PFSK-1 (cell line): ENCODE measurements around the gene CAPN9.

Source experiments
- FOXP2 ChIP-seq: optimal IDR thresholded peaks from 2 replicates; pipeline ENCODE3; 2011; ENCODE audit warnings: borderline replicate concordance, control low read depth, inconsistent platforms; ENCODE audit not compliant: insufficient read depth; ENCODE audit errors: extremely low read length, extremely low read depth
- POLR2AphosphoS5 ChIP-seq: IDR thresholded peaks from 2 replicates; pipeline ENCODE4 v1.6.1; 2012; ENCODE audit warnings: low read depth, mild to moderate bottlenecking, control low read depth, low read length, moderate library complexity
- SIN3A ChIP-seq: IDR thresholded peaks from 2 replicates; pipeline ENCODE4 v1.6.1; 2012; ENCODE audit warnings: mild to moderate bottlenecking, low read length, moderate library complexity, borderline replicate concordance; ENCODE audit not compliant: insufficient read depth
- TAF1 ChIP-seq: IDR thresholded peaks from 2 replicates; pipeline ENCODE4 v1.6.1; 2012; ENCODE audit warnings: low read length, control low read depth, borderline replicate concordance; ENCODE audit not compliant: insufficient read depth
- TF ChIP-seq, protein P1 (sequence below), 2 experiments: IDR thresholded peaks; 2 replicates each; pipeline versions ENCODE4 v1.6.1 to v1.8.0; 2011 to 2012; ENCODE audit warnings: low read depth in 2 of 2, low read length in 2 of 2, control low read depth in 1 of 2, inconsistent platforms in 1 of 2, mild to moderate bottlenecking in 1 of 2, moderate library complexity in 1 of 2; ENCODE audit not compliant: insufficient read depth in 1 of 2

Gene CAPN9

DNA sequence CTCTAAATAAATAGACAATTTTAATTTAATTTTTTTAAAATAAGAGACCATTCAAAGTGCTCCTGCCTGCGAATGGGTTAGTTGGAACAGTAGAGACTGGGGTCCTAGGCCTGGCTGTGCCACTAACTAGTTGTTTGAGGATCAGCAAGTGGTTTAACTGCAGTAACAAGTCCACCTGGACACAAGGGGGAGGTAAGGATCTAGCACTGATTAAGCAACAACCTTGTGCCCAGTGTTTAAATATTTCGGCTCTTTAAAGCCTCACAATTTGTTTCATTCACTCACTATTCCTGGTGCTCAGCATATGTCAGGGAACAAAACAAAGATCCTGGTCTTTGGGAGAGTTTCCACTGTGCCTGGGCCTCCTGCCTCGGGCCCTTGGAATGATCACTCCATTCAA is 31.7 kb upstream of the CAPN9 start:
- TF ChIP-seq POLR2AphosphoS5, result no peak
- TF ChIP-seq TAF1, result no peak
- TF ChIP-seq, protein P1, sequence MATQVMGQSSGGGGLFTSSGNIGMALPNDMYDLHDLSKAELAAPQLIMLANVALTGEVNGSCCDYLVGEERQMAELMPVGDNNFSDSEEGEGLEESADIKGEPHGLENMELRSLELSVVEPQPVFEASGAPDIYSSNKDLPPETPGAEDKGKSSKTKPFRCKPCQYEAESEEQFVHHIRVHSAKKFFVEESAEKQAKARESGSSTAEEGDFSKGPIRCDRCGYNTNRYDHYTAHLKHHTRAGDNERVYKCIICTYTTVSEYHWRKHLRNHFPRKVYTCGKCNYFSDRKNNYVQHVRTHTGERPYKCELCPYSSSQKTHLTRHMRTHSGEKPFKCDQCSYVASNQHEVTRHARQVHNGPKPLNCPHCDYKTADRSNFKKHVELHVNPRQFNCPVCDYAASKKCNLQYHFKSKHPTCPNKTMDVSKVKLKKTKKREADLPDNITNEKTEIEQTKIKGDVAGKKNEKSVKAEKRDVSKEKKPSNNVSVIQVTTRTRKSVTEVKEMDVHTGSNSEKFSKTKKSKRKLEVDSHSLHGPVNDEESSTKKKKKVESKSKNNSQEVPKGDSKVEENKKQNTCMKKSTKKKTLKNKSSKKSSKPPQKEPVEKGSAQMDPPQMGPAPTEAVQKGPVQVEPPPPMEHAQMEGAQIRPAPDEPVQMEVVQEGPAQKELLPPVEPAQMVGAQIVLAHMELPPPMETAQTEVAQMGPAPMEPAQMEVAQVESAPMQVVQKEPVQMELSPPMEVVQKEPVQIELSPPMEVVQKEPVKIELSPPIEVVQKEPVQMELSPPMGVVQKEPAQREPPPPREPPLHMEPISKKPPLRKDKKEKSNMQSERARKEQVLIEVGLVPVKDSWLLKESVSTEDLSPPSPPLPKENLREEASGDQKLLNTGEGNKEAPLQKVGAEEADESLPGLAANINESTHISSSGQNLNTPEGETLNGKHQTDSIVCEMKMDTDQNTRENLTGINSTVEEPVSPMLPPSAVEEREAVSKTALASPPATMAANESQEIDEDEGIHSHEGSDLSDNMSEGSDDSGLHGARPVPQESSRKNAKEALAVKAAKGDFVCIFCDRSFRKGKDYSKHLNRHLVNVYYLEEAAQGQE (IDR thresholded peaks at IDR 0.05; ENCODE audit: insufficient read depth in 1 of 2, low read depth in 2 of 2, low read length in 2 of 2), result no peak
- no peak for TF ChIP-seq FOXP2
- TF ChIP-seq SIN3A, result no peak

DNA sequence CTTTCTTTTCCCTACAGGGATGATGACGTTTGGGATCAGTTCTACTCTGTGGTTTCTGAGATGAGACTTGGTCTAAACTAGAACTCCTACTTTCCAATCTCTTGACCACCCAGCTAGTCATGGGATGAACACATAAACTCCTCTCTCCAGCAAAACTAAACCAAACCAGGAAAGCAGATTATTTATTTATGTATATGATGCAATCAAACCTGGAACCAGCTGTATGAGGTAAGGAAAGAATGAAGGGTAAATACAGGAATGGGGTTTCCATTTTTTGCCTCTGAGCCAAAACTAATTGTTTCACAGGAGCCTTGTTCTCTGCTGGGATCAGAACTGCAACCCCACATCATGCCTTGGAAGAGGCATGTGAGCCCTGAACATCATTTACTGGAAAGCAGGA is 29.9 kb upstream of the CAPN9 start:
- TF ChIP-seq, protein P1 (IDR thresholded peaks at IDR 0.05; ENCODE audit: insufficient read depth in 1 of 2, low read depth in 2 of 2, low read length in 2 of 2), result no peak
- TF ChIP-seq FOXP2 (no peak), TAF1 (no peak), SIN3A (no peak)

DNA sequence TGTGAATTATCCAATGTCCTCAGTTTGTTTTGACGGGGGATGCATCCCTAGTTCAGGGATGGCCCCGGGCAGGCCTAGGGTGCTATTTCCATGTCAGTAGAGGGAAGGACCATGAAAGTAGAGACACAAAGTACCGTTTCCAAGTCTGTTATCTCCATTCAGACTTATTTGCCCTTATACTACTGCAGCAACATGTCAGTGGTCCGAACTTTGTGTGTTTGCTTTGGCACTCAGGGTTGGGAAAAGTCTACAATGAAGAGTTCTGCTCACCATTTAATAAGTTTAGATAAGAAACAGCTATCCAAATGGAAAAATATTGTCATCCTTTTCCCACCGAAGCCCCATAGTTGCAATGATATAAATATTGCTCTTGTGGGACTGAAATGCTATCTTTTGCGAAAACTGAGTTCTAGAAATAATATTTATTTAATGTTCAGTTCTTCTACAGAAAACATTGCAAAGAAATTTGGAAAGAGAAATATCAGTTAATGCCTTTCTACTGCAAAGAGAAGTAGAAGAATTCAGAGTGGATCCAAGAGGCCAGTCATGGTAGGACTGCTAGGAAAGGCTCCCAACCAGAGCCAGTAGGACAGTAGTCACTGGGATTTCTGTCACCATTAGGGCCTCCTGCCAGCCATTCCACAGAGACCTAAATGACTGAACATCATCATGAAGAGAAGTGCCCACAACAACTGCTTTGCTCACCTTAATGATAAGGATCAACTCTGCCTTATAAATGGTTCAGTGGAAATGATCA is 21.8 kb upstream of the CAPN9 start:
- TF ChIP-seq TAF1 (no peak), POLR2AphosphoS5 (no peak), FOXP2 (no peak), SIN3A (no peak)
- TF ChIP-seq, protein P1 (IDR thresholded peaks at IDR 0.05; ENCODE audit: insufficient read depth in 1 of 2, low read depth in 2 of 2, low read length in 2 of 2), result no peak

DNA sequence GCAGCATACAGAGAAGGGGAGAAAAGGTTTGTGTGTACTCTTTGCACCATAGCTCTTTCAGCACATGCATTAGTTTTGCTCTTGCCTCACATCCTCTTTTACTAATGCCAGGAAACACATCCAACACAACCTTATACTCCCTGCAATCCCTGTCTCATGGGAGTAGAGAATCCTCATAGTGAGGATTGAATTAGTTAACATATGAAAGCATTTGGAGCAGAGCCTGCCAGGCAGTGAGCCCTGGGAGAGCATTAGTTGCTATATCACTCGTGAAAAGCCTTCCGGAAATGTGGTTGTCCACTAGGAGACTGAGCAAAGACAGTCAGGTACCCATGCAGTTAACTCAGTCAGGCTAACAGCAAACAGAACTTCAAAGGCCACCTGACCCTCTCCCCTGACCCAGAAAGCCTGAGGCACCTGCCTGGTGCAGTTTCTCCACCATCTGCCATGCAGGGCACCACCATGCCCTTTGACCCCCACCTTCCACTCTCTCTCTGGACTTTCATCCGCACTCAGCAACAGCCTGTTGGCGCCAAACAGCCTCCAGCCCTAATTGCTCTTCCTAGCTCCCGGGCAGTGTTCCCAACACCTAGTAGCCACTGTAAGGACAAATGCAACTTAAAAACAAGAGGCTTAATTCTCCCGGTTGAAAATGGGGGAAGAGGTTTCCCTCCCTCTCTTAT is 18.3 kb upstream of the CAPN9 start:
- TF ChIP-seq POLR2AphosphoS5, result no peak
- TF ChIP-seq SIN3A, result no peak
- no peak for TF ChIP-seq TAF1
- no peak for TF ChIP-seq FOXP2
- TF ChIP-seq, protein P1 (IDR thresholded peaks at IDR 0.05; ENCODE audit: insufficient read depth in 1 of 2, low read depth in 2 of 2, low read length in 2 of 2), result no peak

DNA sequence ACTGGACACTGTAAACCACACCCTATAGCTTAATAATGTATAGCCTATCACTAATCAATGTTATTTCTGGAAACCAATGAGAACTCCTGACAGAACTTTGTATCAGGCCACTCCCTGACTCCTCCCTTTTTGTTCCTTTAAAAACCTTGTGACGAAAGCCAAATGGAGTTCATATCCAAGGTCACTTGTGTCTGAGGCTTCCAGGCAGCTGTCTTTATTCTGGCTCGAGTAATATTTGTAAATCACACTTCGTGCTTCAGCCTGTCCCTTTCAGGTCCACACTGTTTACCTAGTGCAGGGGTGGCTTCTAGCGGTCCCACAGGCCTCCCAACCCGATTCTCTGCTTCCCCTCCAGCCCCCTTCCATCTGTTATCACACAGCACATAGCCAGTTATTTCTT is 16.2 kb upstream of the CAPN9 start:
- no peak for TF ChIP-seq SIN3A
- TF ChIP-seq, protein P1 (IDR thresholded peaks at IDR 0.05; ENCODE audit: insufficient read depth in 1 of 2, low read depth in 2 of 2, low read length in 2 of 2), result no peak
